HCT116 (cell line): Measurements from ENCODE around the gene ADORA3. TPM values are rescaled to one million over a fixed set of nuclear protein-coding genes. Genes with fewer than 3 reads are reported as not detected.

ENCODE experiments used
- ATAC-seq: fragments of 200-7000 bp; cut with Tn5 transposase; 2 replicates; pipeline ENCODE4 v1.9.1; 2020; ENCODE audit warnings: mild to moderate bottlenecking, moderate library complexity
- BruUV-seq: library from RNA; stranded (reverse); fragments of 400-500 nt; replicated peaks from 2 replicates; lab custom pipeline; 2021; lab: Mats Ljungman, UMichigan
- CTCF ChIA-PET: fragments of 300-600 bp; sonication (Branson Sonifier 250); formaldehyde crosslinking; loops from one replicate; lab custom pipeline; 2021; ENCODE audit warnings: antibody characterized with exemption; lab: Charles Lee
- POLR2A ChIA-PET: fragments of 300-600, 350-600 bp; sonication (Branson Sonifier 250); formaldehyde crosslinking; loops from one replicate; lab custom pipeline; 2021; ENCODE audit warnings: antibody characterized with exemption; lab: Charles Lee
- RAD21 ChIA-PET, 2 experiments: fragments of 300-600 bp; sonication (Branson Sonifier 250); formaldehyde crosslinking; loops; one replicate each; lab custom pipeline; 2023; ENCODE audit warnings: low total read pairs in 2 of 2; ENCODE audit not compliant: uncharacterized antibody in 2 of 2, unreplicated experiment in 2 of 2, low non-redundant PET in 1 of 2; lab: Charles Lee
- DNase-seq: peaks from one replicate; pipeline ENCODE4 v3.0.0-alpha.2; 2010; ENCODE audit warnings: low read depth, low spot score
- H2AFZ ChIP-seq: fragments of 200-600 bp; shearing (Covaris generic), sonication (generic); 2 replicates; pipeline ENCODE4 v1.6.1; 2017; ENCODE audit warnings: low read depth, mixed run types, mixed read lengths, antibody characterized with exemption, low read length; ENCODE audit not compliant: poor library complexity, severe bottlenecking
- H3K27ac ChIP-seq: 2 replicates; pipeline ENCODE4 v1.5.1; 2012; ENCODE audit warnings: low read depth, low read length
- H3K27me3 ChIP-seq: fragments of 200-600 bp; sonication (generic); 2 replicates; pipeline ENCODE4 v1.6.1; 2016; ENCODE audit warnings: mixed run types, low read length, mixed read lengths; ENCODE audit not compliant: insufficient read depth
- H3K36me3 ChIP-seq, 2 experiments: fragments of 200-500 bp in 1 of 2; fragments of 200-600 bp in 1 of 2; sonication (Bioruptor generic) in 1 of 2; sonication (generic) in 1 of 2; 2 replicates each; pipeline versions ENCODE4 v1.5.1 to v1.6.1; 2014 to 2016; ENCODE audit warnings: low read length in 2 of 2, inconsistent platforms in 1 of 2, mixed read lengths in 1 of 2, mixed run types in 1 of 2; ENCODE audit not compliant: insufficient read depth in 2 of 2, control insufficient read depth in 1 of 2
- H3K4me1 ChIP-seq, 2 experiments: fragments of 200-600 bp in 1 of 2; sonication (generic) in 1 of 2; 2 replicates each; pipeline versions ENCODE4 v1.5.1 to v1.6.1; 2012 to 2017; ENCODE audit warnings: low read length in 2 of 2, inconsistent platforms in 1 of 2, mild to moderate bottlenecking in 1 of 2, mixed read lengths in 1 of 2, mixed run types in 1 of 2, moderate library complexity in 1 of 2; ENCODE audit not compliant: insufficient read depth in 2 of 2, control insufficient read depth in 1 of 2
- H3K4me2 ChIP-seq: fragments of 200-600 bp; sonication (generic); 2 replicates; pipeline ENCODE4 v1.6.1; 2017; ENCODE audit warnings: mixed run types, low read length, mixed read lengths
- H3K4me3 ChIP-seq, 2 experiments: fragments of 200-600 bp in 1 of 2; sonication (generic) in 1 of 2; replicated peaks in 1 of 2; 2 replicates each; pipeline ENCODE4 v1.5.1; 2011 to 2016; ENCODE audit warnings: low read length in 2 of 2, control low read depth in 1 of 2, low read depth in 1 of 2, mild to moderate bottlenecking in 1 of 2, mixed read lengths in 1 of 2, mixed run types in 1 of 2
- H3K79me2 ChIP-seq: fragments of 200-600 bp; sonication (generic); 2 replicates; pipeline ENCODE4 v1.6.1; 2017; ENCODE audit warnings: mild to moderate bottlenecking, mixed run types, low read length, moderate library complexity, mixed read lengths; ENCODE audit not compliant: insufficient read depth
- H3K9ac ChIP-seq: fragments of 200-600 bp; sonication (generic); 2 replicates; pipeline ENCODE4 v1.6.1; 2016; ENCODE audit warnings: low read length, mixed read lengths
- H3K9me2 ChIP-seq: fragments of 200-600 bp; sonication (generic), shearing (Covaris generic); 2 replicates; pipeline ENCODE4 v1.6.1; 2017; ENCODE audit warnings: mixed run types, mild to moderate bottlenecking, moderate library complexity; ENCODE audit not compliant: insufficient read depth
- H3K9me3 ChIP-seq, 2 experiments: fragments of 200-500 bp in 1 of 2; fragments of 200-600 bp in 1 of 2; sonication (Bioruptor generic) in 1 of 2; sonication (generic) in 1 of 2; 2 replicates each; pipeline ENCODE4 v1.6.1; 2014 to 2017; ENCODE audit warnings: low read length in 2 of 2, mixed read lengths in 2 of 2, inconsistent platforms in 1 of 2, low read depth in 1 of 2, mild to moderate bottlenecking in 1 of 2, mixed run types in 1 of 2, moderate library complexity in 1 of 2; ENCODE audit not compliant: control insufficient read depth in 1 of 2, insufficient read depth in 1 of 2
- H4K20me1 ChIP-seq: fragments of 200-600 bp; sonication (generic), shearing (Covaris generic); 2 replicates; pipeline ENCODE4 v1.6.1; 2017; ENCODE audit warnings: mixed run types, mild to moderate bottlenecking, moderate library complexity; ENCODE audit not compliant: insufficient read depth
- CTCF ChIP-seq, 3 experiments: fragments of 200-600 bp in 1 of 3; sonication (generic) in 1 of 3; IDR thresholded peaks in 2 of 3; conservative IDR thresholded peaks in 1 of 3; 2 replicates each; pipeline ENCODE4 v1.5.1; 2012 to 2017; ENCODE audit warnings: low read depth in 2 of 3, low read length in 2 of 3, antibody characterized with exemption in 1 of 3, borderline replicate concordance in 1 of 3, control low read depth in 1 of 3, mild to moderate bottlenecking in 1 of 3, mixed read lengths in 1 of 3, mixed run types in 1 of 3, moderate library complexity in 1 of 3; ENCODE audit not compliant: insufficient read depth in 1 of 3
- EGR1 ChIP-seq: IDR thresholded peaks from 2 replicates; pipeline ENCODE4 v1.6.1; 2012; ENCODE audit warnings: low read depth
- ELF1 ChIP-seq: IDR thresholded peaks from 2 replicates; pipeline ENCODE4 v1.6.1; 2012; ENCODE audit warnings: low read depth, borderline replicate concordance
- EZH2 ChIP-seq: fragments of 200-600 bp; sonication (generic); IDR thresholded peaks from 2 replicates; pipeline ENCODE4 v1.6.1; 2017; ENCODE audit warnings: antibody characterized with exemption, mixed run types
- EZH2phosphoT487 ChIP-seq: fragments of 200-600 bp; IDR thresholded peaks from 2 replicates; pipeline ENCODE4 v1.6.1; 2018; ENCODE audit warnings: antibody characterized with exemption, borderline replicate concordance
- FOSL1 ChIP-seq: IDR thresholded peaks from 2 replicates; pipeline ENCODE4 v1.6.1; 2012; ENCODE audit warnings: low read depth
- POLR2A ChIP-seq: IDR thresholded peaks from 2 replicates; pipeline ENCODE4 v1.7.0; 2011; ENCODE audit warnings: borderline replicate concordance; ENCODE audit not compliant: insufficient read depth, insufficient read length; ENCODE audit errors: extremely low read depth
- POLR2AphosphoS5 ChIP-seq: IDR thresholded peaks from 2 replicates; pipeline ENCODE4 v1.6.1; 2011; ENCODE audit warnings: mild to moderate bottlenecking, low read depth, low read length, moderate library complexity
- RAD21 ChIP-seq: IDR thresholded peaks from 2 replicates; pipeline ENCODE4 v1.6.1; 2012; ENCODE audit warnings: low read depth, mild to moderate bottlenecking
- REST ChIP-seq: IDR thresholded peaks from 2 replicates; pipeline ENCODE4 v1.6.1; 2012; ENCODE audit warnings: low read depth
- SIN3A ChIP-seq: IDR thresholded peaks from 2 replicates; pipeline ENCODE4 v1.6.1; 2012; ENCODE audit warnings: low read depth
- SRF ChIP-seq: IDR thresholded peaks from 2 replicates; pipeline ENCODE4 v1.6.1; 2012; ENCODE audit warnings: low read depth
- YY1 ChIP-seq: IDR thresholded peaks from 2 replicates; pipeline ENCODE4 v1.6.1; 2011; ENCODE audit warnings: low read length, low read depth, moderate library complexity, mild to moderate bottlenecking; ENCODE audit not compliant: insufficient replicate concordance; ENCODE audit errors: extremely low read depth
- ZFX ChIP-seq: fragments of 450-650 bp; IDR thresholded peaks from 2 replicates; pipeline ENCODE4 v1.6.1; 2017
- ZNF274 ChIP-seq: fragments of 200-500 bp; sonication (Bioruptor generic); IDR thresholded peaks from 2 replicates; pipeline ENCODE4 v1.6.1; 2014; ENCODE audit warnings: mild to moderate bottlenecking, low read depth, low read length, inconsistent platforms
- intact Hi-C: fragments of 100-400 bp; cut with micrococcal nuclease; formaldehyde crosslinking; loops from 2 replicates; pipeline ENCODE4 v1.10.0; 2022
- total RNA-seq: library from RNA; stranded (reverse); gene quantifications from one replicate; pipeline ENCODE4 v1.2.1, GENCODE V29; 2021; ENCODE audit not compliant: unreplicated experiment
- TF ChIP-seq, protein P1 (sequence below): IDR thresholded peaks from 2 replicates; pipeline ENCODE4 v1.6.1; 2011; ENCODE audit warnings: mild to moderate bottlenecking, low read length, moderate library complexity; ENCODE audit not compliant: insufficient replicate concordance; ENCODE audit errors: extremely low read depth
- TF ChIP-seq, protein P2 (sequence below): IDR thresholded peaks from 2 replicates; pipeline ENCODE4 v1.6.1; 2012
- TF ChIP-seq, protein P3 (sequence below): IDR thresholded peaks from 2 replicates; pipeline ENCODE4 v1.6.1; 2012

ADORA3 gene
- total RNA-seq, 1 experiment from 2014 or later = not detected

- TF ChIP-seq REST (no peak), SIN3A (no peak), POLR2A (no peak)
These were observed 13.2 kb downstream of the ADORA3 start (continued) for GRCh38 chr1:111490220-111490619.

DNA sequence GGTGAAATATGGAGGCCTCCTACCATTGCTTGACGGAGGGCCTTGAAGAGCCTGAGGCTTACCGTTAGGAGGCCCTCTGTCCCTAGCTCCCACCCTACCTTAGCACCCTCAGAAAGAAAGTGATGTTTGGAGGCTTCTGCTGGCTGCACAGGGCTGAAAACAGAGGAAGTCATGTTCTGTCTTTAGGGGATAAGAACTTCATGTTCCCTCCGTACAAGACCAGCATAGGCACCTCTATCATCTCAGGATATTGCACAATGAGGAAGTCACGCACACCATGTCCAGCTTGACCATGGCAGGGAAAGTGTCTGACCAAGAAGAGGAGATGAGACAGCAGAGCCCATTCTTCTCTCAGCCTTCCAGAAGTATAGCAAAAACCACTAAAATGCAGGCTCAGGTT, 13.8 kb downstream of the ADORA3 start:
- Histone ChIP-seq H3K4me2 (no peak overlapping the region), H3K9ac (no peak overlapping the region), H2AFZ (no peak overlapping the region), H3K79me2 (no peaks in the 10 kb centered on the region), H3K9me2 (no peaks in the 10 kb centered on the region), H4K20me1 (no peaks in the 10 kb centered on the region), H3K36me3 (no peaks in the 10 kb centered on the region), H3K27me3 (no peaks in the 10 kb centered on the region), H3K4me3 (no peak overlapping the region), H3K4me1 (no peaks in the 10 kb centered on the region), H3K9me3 (no peaks in the 10 kb centered on the region), H3K27ac (no peak overlapping the region)
- CTCF ChIA-PET = interaction anchor here (1.9 to 2.2 kb wide), 2 partner anchors 7 to 18 kb away, joined by 7 to 8 read pairs; no protein-coding TSS in a partner anchor
- DNase-seq (no peak), ATAC-seq (no peak)
- no TSS peak for BruUV-seq
- RAD21 ChIA-PET = no interaction called here
- POLR2A ChIA-PET = no interaction called here
- intact Hi-C loops = no loop called here
- TF ChIP-seq EZH2phosphoT487 = no peak
- TF ChIP-seq YY1 = no peak
- TF ChIP-seq ZNF274 = no peak
- TF ChIP-seq, protein P1, sequence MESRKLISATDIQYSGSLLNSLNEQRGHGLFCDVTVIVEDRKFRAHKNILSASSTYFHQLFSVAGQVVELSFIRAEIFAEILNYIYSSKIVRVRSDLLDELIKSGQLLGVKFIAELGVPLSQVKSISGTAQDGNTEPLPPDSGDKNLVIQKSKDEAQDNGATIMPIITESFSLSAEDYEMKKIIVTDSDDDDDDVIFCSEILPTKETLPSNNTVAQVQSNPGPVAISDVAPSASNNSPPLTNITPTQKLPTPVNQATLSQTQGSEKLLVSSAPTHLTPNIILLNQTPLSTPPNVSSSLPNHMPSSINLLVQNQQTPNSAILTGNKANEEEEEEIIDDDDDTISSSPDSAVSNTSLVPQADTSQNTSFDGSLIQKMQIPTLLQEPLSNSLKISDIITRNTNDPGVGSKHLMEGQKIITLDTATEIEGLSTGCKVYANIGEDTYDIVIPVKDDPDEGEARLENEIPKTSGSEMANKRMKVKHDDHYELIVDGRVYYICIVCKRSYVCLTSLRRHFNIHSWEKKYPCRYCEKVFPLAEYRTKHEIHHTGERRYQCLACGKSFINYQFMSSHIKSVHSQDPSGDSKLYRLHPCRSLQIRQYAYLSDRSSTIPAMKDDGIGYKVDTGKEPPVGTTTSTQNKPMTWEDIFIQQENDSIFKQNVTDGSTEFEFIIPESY = no peak
- TF ChIP-seq, protein P2, sequence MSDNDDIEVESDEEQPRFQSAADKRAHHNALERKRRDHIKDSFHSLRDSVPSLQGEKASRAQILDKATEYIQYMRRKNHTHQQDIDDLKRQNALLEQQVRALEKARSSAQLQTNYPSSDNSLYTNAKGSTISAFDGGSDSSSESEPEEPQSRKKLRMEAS = no peak
- no peak for TF ChIP-seq SRF
- no peak for TF ChIP-seq SIN3A
- no peak for TF ChIP-seq POLR2AphosphoS5
- TF ChIP-seq ZFX = no peak
- TF ChIP-seq, protein P3, sequence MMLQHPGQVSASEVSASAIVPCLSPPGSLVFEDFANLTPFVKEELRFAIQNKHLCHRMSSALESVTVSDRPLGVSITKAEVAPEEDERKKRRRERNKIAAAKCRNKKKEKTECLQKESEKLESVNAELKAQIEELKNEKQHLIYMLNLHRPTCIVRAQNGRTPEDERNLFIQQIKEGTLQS = no peak
- no peak for TF ChIP-seq EZH2
- TF ChIP-seq POLR2A = no peak
- TF ChIP-seq CTCF (IDR thresholded peaks at IDR 0.05 in 2 of 3, conservative IDR thresholded peaks at IDR 0.05 in 1 of 3; ENCODE audit: borderline replicate concordance in 1 of 3, insufficient read depth in 1 of 3, low read depth in 2 of 3, low read length in 2 of 3) = no peak
- no peak for TF ChIP-seq FOSL1
- TF ChIP-seq RAD21 = no peak
- no peak for TF ChIP-seq ELF1
- TF ChIP-seq EGR1 = no peak
